Measurements from ENCODE around the gene ABCA10. TPM values are rescaled to one million over a fixed set of nuclear protein-coding genes. Genes with fewer than 3 reads are reported as not detected.

ABCA10 gene
- total RNA-seq, 4 donors from 2014 or later: 2.5 to 4.2 (median 3.4) TPM

DNA sequence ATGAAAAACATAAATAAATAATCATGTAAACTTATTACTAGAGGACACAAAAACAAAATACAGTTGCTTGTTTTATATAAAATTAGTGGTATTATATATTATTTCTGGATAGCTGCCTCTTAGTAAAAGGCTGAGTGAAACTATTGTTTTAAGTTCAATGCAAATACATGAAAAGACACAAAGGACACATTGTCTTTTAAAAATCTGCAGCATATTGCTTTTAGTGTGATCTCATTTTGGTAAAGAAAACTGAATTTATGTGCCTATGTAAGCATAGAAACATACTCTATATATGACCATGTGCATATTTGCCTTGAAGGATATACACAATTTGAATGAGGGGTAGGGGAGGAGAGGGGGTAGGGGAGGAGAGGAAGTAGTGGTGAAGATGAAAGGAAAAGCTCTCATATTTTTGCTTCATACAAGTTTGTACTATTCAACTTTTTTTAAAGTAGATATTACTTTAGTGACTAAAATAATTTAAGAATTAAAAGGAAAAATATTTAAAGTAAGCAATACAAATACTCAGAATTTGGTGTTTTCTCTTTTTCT lies 5.8 kb downstream of the ABCA10 start:
- TF ChIP-seq, protein P1, sequence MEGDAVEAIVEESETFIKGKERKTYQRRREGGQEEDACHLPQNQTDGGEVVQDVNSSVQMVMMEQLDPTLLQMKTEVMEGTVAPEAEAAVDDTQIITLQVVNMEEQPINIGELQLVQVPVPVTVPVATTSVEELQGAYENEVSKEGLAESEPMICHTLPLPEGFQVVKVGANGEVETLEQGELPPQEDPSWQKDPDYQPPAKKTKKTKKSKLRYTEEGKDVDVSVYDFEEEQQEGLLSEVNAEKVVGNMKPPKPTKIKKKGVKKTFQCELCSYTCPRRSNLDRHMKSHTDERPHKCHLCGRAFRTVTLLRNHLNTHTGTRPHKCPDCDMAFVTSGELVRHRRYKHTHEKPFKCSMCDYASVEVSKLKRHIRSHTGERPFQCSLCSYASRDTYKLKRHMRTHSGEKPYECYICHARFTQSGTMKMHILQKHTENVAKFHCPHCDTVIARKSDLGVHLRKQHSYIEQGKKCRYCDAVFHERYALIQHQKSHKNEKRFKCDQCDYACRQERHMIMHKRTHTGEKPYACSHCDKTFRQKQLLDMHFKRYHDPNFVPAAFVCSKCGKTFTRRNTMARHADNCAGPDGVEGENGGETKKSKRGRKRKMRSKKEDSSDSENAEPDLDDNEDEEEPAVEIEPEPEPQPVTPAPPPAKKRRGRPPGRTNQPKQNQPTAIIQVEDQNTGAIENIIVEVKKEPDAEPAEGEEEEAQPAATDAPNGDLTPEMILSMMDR (IDR thresholded peaks at IDR 0.05): no peak
- no peak for TF ChIP-seq POLR2A (IDR thresholded peaks at IDR 0.05; ENCODE audit: low read depth)
- TF ChIP-seq POLR2AphosphoS5 (IDR thresholded peaks at IDR 0.05): no peak
- no peak for TF ChIP-seq EP300 (IDR thresholded peaks at IDR 0.05)
- Histone ChIP-seq H3K27ac (replicated peaks in 1 of 4) (no peak overlapping the region), H3K36me3 (peaks cover 0 to 20% (median 4%) of the 10 kb centered on the region in 4 donors), H3K27me3 (no peaks in the 10 kb centered on the region), H3K4me3 (no peak overlapping the region), H3K4me1 (no peaks in the 10 kb centered on the region), H3K9me3 (no peaks in the 10 kb centered on the region)
- no peak for DNase-seq (ENCODE audit: extremely low spot score)
- intact Hi-C loops (cut with DNase I): no loop called here

DNA sequence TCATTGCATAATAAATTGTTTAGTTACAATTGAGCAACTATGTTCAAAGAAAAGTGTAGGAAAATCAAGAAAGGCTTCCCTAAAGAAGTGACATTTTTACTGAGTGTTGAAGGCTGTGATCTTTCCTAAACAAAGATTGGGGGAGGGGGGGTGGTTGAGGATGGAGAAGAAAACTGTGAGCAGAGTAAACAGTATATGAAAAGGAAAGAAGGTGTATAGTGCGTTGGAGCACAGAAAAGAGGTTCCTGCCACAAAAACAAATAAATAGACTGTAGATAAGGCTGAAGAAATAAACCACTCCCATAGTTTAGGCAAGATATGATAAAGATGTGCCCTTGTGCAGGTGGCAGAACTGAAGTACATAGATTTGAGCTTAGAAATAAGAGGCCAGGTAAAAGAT lies 8.5 kb downstream of the ABCA10 start:
- TF ChIP-seq, protein P1 (IDR thresholded peaks at IDR 0.05): no peak
- no peak for TF ChIP-seq EP300 (IDR thresholded peaks at IDR 0.05)
- no peak for TF ChIP-seq POLR2A (IDR thresholded peaks at IDR 0.05; ENCODE audit: low read depth)
- TF ChIP-seq POLR2AphosphoS5 (IDR thresholded peaks at IDR 0.05): no peak
- 61% methylated on average over 1 of the region's 1 CpG for WGBS

DNA sequence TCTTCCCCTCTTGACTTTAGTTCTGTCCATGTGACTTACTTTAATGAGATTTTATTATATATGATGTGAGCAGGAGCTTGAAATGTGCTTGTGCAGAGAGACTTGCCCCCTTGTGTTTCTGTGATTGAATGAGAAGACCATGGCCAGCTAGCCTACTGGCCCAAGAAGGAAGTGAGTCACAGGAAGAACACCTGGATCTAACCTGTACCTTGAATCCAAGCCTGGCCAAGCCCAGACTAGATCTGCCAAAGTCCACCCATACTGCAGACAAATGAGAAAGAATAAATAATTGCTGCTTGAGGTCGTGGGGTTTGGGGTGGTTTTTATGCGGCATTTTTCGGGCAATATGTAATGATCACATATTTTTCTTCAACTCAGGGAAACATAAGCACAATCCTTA lies 9.6 kb downstream of the ABCA10 start:
- 89% methylated on average over 3 of the region's 3 CpGs for WGBS
- Histone ChIP-seq H3K4me3 (no peak overlapping the region), H3K27me3 (no peaks in the 10 kb centered on the region), H3K9me3 (no peaks in the 10 kb centered on the region), H3K4me1 (no peaks in the 10 kb centered on the region), H3K27ac (replicated peaks in 1 of 4) (no peak overlapping the region), H3K36me3 (peaks cover 0 to 27% (median 4%) of the 10 kb centered on the region in 4 donors)
- TF ChIP-seq, protein P1 (IDR thresholded peaks at IDR 0.05): no peak
- TF ChIP-seq EP300 (IDR thresholded peaks at IDR 0.05): no peak
- TF ChIP-seq POLR2A (IDR thresholded peaks at IDR 0.05; ENCODE audit: low read depth): no peak
- no peak for TF ChIP-seq POLR2AphosphoS5 (IDR thresholded peaks at IDR 0.05)
- intact Hi-C loops (cut with DNase I): no loop called here
- no peak for DNase-seq (ENCODE audit: extremely low spot score)

More for the DNA sequence above, 8.5 kb downstream of the ABCA10 start:
- no peak overlapping the region for H3K27ac ChIP-seq (replicated peaks in 1 of 4)
- DNase-seq (ENCODE audit: extremely low spot score): no peak
- intact Hi-C loops (cut with DNase I): no loop called here
- no peak overlapping the region for H3K4me3 ChIP-seq
- peaks cover 0 to 26% (median 4%) of the 10 kb centered on the region in 4 donors for H3K36me3 ChIP-seq
- H3K4me1 ChIP-seq: no peaks in the 10 kb centered on the region
- no peaks in the 10 kb centered on the region for H3K27me3 ChIP-seq
- no peaks in the 10 kb centered on the region for H3K9me3 ChIP-seq

DNA sequence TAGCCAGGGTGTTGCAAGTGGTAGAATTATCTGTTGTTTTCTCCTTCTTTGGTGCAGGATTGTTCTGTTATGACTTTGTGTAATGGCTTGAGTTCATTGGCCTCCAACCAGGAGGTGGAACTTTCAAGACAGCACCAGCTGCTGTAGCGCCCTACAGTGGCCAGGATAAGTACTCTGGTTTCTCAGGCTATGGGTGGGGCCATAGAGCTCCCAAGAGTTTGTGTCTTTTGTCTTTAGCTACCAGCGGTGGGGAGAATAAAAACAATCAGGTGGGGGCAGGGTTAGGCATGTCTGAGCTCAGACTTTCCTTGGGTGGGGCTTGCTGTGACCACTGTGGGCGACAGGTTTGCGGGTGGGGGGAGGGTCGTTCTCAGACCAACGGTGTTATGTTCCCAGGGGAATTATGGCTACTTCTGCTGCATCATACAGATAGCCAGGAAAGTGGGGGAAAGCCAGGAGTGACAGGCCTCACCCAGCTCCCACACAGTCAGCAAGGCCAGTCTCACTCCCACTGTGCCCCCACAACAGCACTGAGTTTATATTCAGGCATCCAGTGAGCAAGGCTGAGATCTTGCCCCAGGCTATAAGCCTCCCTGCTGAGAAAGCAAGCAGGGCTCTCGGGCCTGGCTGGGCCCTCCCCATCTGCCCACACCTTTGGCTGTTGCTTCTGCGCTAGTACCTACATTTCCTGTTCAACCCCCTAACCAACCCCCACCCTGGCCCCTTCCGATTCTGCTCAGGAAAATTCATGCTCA lies 15.4 kb downstream of the ABCA10 start:
- intact Hi-C loops (cut with DNase I): no loop called here
- WGBS: 90% methylated on average over 8 of the region's 9 CpGs

More for the DNA sequence above, 15.4 kb downstream of the ABCA10 start:
- DNase-seq (ENCODE audit: extremely low spot score): no peak
- H3K27ac ChIP-seq (replicated peaks in 1 of 4): no peak overlapping the region
- no peaks in the 10 kb centered on the region for H3K9me3 ChIP-seq
- no peaks in the 10 kb centered on the region for H3K27me3 ChIP-seq
- peaks cover 0 to 19% (median 6%) of the 10 kb centered on the region in 4 donors for H3K36me3 ChIP-seq
- H3K4me3 ChIP-seq: no peak overlapping the region
- H3K4me1 ChIP-seq: no peaks in the 10 kb centered on the region
- TF ChIP-seq POLR2AphosphoS5 (IDR thresholded peaks at IDR 0.05) (no peak), EP300 (IDR thresholded peaks at IDR 0.05) (no peak), POLR2A (IDR thresholded peaks at IDR 0.05; ENCODE audit: low read depth) (no peak)
- TF ChIP-seq, protein P1 (IDR thresholded peaks at IDR 0.05): no peak

All from esophagus muscularis mucosa (tissue), 4 donors.